LHCN-M2 (cell line): ENCODE results near the gene MAP3K12. TPM values are rescaled to one million over a fixed set of nuclear protein-coding genes. Genes with fewer than 3 reads are reported as not detected.
A peak's percentile ranks its signal among the peaks of the same experiment; 100 is the strongest.
"Not testable (repeated sequence)": the region's sequence is repeated elsewhere in the genome, so short reads cannot be mapped to it uniquely, and the experiment has no call there.

Experiments
- DNase-seq: peaks from one replicate; pipeline ENCODE4 v3.0.0-alpha.2; 2012; ENCODE audit warnings: low read depth
- polyA plus RNA-seq: library from polyadenylated mRNA; unstranded; fragments of >200 nt; gene quantifications from one replicate; pipeline ENCODE4 v1.2.1, GENCODE V29; 2012; ENCODE audit warnings: missing spikeins
- total RNA-seq: library from RNA; depleted of rRNA; stranded (reverse); fragments of >200 nt; gene quantifications from 2 replicates; pipeline ENCODE4 v1.2.3, GENCODE V29; 2014; rRNA removed

MAP3K12 gene, protein sequence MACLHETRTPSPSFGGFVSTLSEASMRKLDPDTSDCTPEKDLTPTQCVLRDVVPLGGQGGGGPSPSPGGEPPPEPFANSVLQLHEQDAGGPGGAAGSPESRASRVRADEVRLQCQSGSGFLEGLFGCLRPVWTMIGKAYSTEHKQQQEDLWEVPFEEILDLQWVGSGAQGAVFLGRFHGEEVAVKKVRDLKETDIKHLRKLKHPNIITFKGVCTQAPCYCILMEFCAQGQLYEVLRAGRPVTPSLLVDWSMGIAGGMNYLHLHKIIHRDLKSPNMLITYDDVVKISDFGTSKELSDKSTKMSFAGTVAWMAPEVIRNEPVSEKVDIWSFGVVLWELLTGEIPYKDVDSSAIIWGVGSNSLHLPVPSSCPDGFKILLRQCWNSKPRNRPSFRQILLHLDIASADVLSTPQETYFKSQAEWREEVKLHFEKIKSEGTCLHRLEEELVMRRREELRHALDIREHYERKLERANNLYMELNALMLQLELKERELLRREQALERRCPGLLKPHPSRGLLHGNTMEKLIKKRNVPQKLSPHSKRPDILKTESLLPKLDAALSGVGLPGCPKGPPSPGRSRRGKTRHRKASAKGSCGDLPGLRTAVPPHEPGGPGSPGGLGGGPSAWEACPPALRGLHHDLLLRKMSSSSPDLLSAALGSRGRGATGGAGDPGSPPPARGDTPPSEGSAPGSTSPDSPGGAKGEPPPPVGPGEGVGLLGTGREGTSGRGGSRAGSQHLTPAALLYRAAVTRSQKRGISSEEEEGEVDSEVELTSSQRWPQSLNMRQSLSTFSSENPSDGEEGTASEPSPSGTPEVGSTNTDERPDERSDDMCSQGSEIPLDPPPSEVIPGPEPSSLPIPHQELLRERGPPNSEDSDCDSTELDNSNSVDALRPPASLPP
- total RNA-seq, result 37.6 and 38.6 TPM in 2 replicates
- polyA plus RNA-seq, result 14.2 TPM

GRCh38 chr12:53499266-53500141 lies at the start of gene MAP3K12:
TSS of gene MAP3K12 (minus strand) at chr12:53499458. CDS start at chr12:53487391, 12,067 bp downstream.
- peak; percentile 59 for DNase-seq

- not testable (repeated sequence) for DNase-seq
Measured at GRCh38 chr12:53548354-53548753, 49.1 kb upstream of the MAP3K12 start.

DNA sequence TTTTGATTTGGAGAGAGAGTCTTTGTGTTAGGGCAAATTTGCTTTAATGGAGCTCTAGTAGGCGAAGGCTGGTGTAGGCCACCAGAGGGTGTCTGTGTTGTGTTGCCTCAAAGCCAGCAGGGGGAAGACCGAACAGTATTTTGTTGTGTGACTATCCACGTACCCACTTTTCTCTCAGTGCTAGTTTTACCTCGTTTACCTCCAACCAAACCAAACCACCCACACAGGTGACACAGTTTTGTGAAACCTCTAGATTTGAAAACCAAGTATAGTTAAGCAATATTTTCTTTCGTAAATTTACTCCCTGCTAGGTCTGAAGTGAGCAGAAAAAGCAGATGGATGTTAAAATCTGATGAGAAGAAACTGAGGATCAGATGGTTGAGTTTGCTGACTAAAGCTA lies 44.3 kb upstream of the MAP3K12 start:
- peak; percentile 65 for DNase-seq

DNA sequence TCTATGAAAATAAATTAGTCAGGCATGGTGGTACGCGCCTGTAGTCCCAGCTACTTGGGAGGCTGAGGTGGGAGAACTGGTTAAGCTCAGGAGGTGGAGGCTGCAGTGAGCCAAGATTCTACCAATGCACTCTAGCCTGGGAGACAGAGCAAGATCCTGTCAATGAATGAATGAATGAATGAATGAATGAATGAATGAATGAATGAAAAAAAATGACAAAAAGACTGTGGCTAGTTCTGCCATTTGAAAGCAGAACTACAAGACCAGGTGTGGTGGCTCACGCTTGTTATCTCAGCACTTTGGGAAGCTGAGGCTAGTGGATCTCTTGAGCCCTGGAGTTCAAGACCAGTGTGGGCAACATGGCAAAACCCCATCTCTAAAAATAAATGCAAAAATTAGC lies 40.3 kb upstream of the MAP3K12 start:
- DNase-seq, result no peak

DNA sequence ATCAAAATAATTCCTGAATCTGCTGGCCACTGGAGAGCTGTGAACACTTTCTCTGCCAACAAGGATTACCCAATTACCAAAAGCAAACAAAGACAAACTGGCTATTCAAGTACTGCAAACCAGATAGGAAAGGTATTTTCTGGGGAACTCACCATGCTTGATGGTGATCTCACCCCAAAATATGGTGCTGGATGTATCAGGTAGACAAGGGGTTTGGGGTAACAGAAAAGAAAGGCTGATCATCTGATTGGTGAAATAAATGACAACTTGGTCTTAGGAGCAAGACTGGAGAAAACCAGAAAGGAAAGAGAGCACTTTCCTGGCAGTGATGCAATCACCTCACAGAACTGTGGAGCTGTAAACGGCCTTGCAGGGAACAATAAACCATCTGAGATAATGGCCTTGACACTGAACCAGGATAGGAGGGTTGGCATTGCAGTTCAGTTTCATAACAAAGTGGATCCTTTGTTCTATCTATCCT lies 39.0 kb upstream of the MAP3K12 start:
- DNase-seq, result no peak

DNA sequence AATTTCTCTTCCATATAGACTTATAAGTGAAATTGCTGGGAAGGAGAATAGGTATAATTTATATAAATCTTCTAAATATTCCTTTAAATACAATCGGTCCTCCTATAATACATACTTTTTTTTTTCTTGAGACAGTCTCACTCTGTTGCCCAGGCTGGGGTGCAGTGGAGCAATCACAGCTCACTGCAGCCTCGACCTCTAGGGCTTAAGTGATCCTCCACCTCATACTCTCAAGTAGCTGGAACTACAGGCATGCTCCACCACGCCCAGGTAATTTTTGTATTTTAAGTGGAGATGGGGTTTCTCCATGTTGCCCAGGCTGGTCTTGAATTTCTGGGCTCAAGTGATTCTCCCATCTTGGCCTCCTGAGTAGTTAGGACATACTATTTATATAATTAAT lies 37.7 kb upstream of the MAP3K12 start:
- DNase-seq, result no peak

- no peak for DNase-seq
Measured at GRCh38 chr12:53533471-53533870, 34.2 kb upstream of the MAP3K12 start.

DNA sequence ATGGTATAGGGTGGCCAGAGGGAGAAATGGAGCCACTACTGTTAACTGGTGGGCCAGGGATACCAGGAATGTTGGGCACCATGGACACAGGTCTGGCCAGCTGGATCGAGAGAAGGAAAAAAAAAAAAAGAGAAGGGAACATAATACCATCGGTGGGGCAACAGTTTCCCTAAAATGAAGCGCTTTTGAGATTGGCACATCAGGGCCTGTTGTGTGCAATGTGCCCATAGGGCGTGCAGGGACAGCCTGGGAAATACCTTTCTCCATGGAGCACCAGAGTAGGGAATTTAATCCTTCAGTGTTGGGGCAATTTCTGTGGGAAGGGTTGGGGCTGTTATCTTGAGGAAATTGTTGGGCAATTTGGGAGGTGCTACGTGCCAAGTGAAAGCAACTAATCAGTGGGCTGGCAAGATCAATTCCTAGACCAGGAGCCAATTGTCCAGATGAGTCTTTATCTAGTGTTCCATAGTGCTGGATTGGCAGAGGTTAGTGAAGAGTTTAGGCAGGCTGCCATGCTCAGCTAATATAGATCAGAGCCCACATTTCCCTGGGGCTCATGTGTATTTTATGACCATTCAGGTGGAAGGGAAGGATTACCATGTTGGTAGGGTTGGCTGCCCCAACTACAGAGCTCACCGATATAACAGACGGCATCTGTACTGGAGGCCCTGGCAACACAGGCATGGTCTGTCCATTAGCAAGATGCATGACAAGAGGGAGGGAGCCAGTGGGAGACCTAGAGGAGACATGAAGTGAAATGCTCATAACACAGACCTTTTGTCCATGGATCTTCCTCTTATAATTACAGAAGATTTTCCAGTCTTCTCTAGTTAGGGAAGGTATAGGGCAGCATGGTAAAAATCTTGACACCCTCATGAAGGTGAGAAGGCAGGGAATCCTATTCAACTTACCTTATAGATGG lies 33.5 kb upstream of the MAP3K12 start:
- no peak for DNase-seq

- no peak for DNase-seq
Measured at GRCh38 chr12:53532021-53532420, 32.8 kb upstream of the MAP3K12 start.

DNA sequence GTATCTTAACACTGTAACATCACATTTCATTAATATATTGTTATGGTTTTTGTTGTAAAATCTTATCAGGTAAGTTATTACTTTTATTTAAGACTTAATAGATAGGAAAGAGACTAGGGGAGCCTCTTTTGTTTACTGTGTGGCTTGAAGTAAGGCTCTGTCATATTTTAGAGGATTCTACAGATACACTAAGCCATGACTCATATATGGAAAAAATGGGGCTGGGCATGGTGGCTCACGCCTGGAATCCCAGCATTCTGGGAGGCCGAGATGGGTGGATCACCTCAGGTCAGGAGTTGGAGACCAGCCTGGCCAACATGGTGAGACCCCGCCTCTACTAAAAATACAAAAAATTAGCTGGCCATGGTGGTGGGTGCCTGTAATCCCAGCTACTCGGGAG lies 31.7 kb upstream of the MAP3K12 start:
- peak; percentile 56 for DNase-seq

- DNase-seq, result no peak
Measured at GRCh38 chr12:53530061-53530460, 30.8 kb upstream of the MAP3K12 start.

GRCh38 chr12:53524476-53524875 lies 25.2 kb upstream of the MAP3K12 start:
- no peak for DNase-seq

GRCh38 chr12:53523131-53523530 lies 23.9 kb upstream of the MAP3K12 start:
- no peak for DNase-seq

DNA sequence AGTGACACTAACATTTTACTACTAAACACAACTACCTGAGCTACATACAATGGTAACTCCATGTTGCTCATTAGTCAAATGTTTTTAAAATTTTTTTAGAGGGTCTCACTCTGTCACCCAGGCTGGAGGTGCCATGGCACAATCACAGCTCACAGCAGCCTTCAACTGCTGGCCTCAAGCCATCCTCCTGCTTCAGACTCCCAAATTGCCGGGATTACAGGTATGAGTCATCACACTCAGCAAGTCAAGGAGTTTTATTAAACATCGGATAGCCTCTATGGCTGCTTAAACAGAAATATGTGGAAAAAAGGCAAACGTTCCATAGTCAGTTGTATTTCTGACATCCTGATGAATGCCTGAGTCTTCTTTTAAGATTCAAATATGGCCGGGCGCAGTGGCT lies 19.1 kb upstream of the MAP3K12 start:
- no peak for DNase-seq

- DNase-seq, result no peak
Measured at GRCh38 chr12:53516758-53517455, 17.6 kb upstream of the MAP3K12 start.

- no peak for DNase-seq
Measured at GRCh38 chr12:53515291-53515680, 16.0 kb upstream of the MAP3K12 start.

- no peak for DNase-seq
Measured at GRCh38 chr12:53514628-53515290, 15.5 kb upstream of the MAP3K12 start.

DNA sequence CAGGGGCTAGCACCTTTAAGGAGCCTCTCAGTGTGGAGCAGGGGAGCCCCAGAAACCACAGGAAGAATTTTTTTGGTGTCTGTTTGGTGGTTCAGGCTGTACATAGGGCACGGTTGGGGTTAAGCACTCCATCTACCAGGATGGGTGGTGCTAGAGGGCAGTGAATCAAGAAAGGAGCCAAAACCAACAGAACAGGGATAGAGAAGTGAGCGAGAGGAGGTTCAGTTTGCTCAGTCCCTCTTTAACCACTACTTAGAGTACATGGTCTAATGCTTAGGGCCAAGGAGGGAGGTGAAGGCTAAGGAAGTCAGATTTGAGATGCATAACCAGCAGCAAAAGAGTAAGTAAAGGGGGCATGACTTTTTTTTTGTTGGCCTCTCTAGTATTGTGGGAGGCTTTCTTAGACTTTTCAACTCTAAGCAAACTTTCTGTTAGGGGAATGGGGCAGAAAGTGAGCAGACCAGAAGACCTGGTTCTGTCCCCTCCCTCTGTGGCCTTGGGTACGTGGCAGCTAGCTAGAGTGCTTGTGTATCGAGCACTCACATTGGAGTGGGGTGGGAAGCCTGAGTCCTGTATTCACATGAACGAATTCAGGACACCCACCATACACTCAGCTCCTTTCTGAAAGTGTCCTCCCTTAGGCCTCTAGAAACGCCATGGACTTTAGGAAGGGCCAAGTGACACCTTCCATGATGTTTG lies 14.6 kb upstream of the MAP3K12 start:
- DNase-seq, result no peak
